Colonic mucosa (tissue), 4 donors: Measurements from ENCODE around the gene FBXL16. TPM values are rescaled to one million over a fixed set of nuclear protein-coding genes. Genes with fewer than 3 reads are reported as not detected.
"Not testable (repeated sequence)": the region's sequence is repeated elsewhere in the genome, so short reads cannot be mapped to it uniquely, and the experiment has no call there.

Source experiments
- DNase-seq: peaks from one replicate; pipeline ENCODE4 v3.0.0-alpha.2; 2020
- H3K27ac ChIP-seq: fragments of 200-600 bp; one replicate; pipeline ENCODE4 v1.8.0; 2021
- H3K27me3 ChIP-seq: fragments of 200-600 bp; one replicate; pipeline ENCODE4 v1.8.0; 2021
- H3K36me3 ChIP-seq: fragments of 200-600 bp; one replicate; pipeline ENCODE4 v1.8.0; 2021
- H3K4me1 ChIP-seq: fragments of 200-600 bp; one replicate; pipeline ENCODE4 v1.8.0; 2021; ENCODE audit warnings: mild to moderate bottlenecking
- H3K4me3 ChIP-seq: fragments of 200-600 bp; one replicate; pipeline ENCODE4 v1.8.0; 2021
- H3K9ac ChIP-seq, 2 donors: one replicate each; pipeline ENCODE4 v1.7.0; 2013; ENCODE audit warnings: control low read depth in 2 of 2, low read depth in 2 of 2, low read length in 2 of 2
- H3K9me3 ChIP-seq: fragments of 200-600 bp; one replicate; pipeline ENCODE4 v1.8.0; 2021
- CTCF ChIP-seq: fragments of 200-600 bp; IDR thresholded peaks from one replicate; pipeline ENCODE4 v1.8.0; 2022; ENCODE audit warnings: antibody characterized with exemption, mild to moderate bottlenecking
- intact Hi-C: fragments of 100-400 bp; cut with DNase I; formaldehyde crosslinking; loops from one replicate; pipeline ENCODE4 v1.14.1; 2022
- total RNA-seq, 2 donors: library from RNA; stranded (reverse); fragmentation: NEBNext Ultra II Directional in 1 of 2; extraction: Animal tissue kit (Norgen Biotek cat#: 25700) in 1 of 2; gene quantifications; one replicate each; pipeline ENCODE4 v1.2.1, GENCODE V29; 2021
- donor health status: healthy.
- donor health status: DM: no; HTN: no; CAD: no.
- donor health status: DM: no; HTN: no; CAD: no.

FBXL16 gene
- total RNA-seq, 2 donors from 2014 or later = 2.0 to 2.2 TPM

GRCh38 chr16:694187-694862 lies 11.3 kb downstream of the FBXL16 start:
- H3K27ac ChIP-seq = no peak overlapping the region
- intact Hi-C loops = no loop called here
- no peak for TF ChIP-seq CTCF
- H3K4me3 ChIP-seq = peak overlapping the region; percentile 27
- H3K9me3 ChIP-seq = no peaks in the 10 kb centered on the region
- H3K27me3 ChIP-seq = peaks cover 23% of the 10 kb centered on the region
- DNase-seq = no peak
- no peaks in the 10 kb centered on the region for H3K36me3 ChIP-seq
- H3K4me1 ChIP-seq = peaks cover 10% of the 10 kb centered on the region
- H3K9ac ChIP-seq = no peak overlapping the region

GRCh38 chr16:693766-694165 lies 11.8 kb downstream of the FBXL16 start:
- Histone ChIP-seq H3K9ac (no peak overlapping the region), H3K27ac (no peak overlapping the region), H3K27me3 (peaks cover 23% of the 10 kb centered on the region), H3K36me3 (no peaks in the 10 kb centered on the region), H3K4me3 (no peak overlapping the region), H3K4me1 (peaks cover 16% of the 10 kb centered on the region), H3K9me3 (no peaks in the 10 kb centered on the region)
- no peak for TF ChIP-seq CTCF
- intact Hi-C loops = no loop called here
- no peak for DNase-seq

GRCh38 chr16:693364-693763 lies 12.2 kb downstream of the FBXL16 start:
- Histone ChIP-seq H3K9me3 (no peaks in the 10 kb centered on the region), H3K27ac (no peak overlapping the region), H3K27me3 (peaks cover 23% of the 10 kb centered on the region), H3K4me1 (peaks cover 18% of the 10 kb centered on the region), H3K9ac (no peak overlapping the region), H3K36me3 (no peaks in the 10 kb centered on the region), H3K4me3 (no peak overlapping the region)
- TF ChIP-seq CTCF = no peak
- intact Hi-C loops = no loop called here
- DNase-seq = no peak

- H3K4me1 ChIP-seq = peaks cover 18% of the 10 kb centered on the region
- DNase-seq = no peak
- H3K27me3 ChIP-seq = peaks cover 23% of the 10 kb centered on the region
Observed at GRCh38 chr16:692356-693108, 13.1 kb downstream of the FBXL16 start.

GRCh38 chr16:691242-691641 lies 14.4 kb downstream of the FBXL16 start:
- Histone ChIP-seq H3K4me1 (peaks cover 18% of the 10 kb centered on the region), H3K27me3 (peaks cover 23% of the 10 kb centered on the region)
- H3K27ac ChIP-seq, H3K4me3 ChIP-seq, intact Hi-C loops, H3K36me3 ChIP-seq, H3K9ac ChIP-seq, H3K9me3 ChIP-seq, DNase-seq: not testable (repeated sequence)

More at GRCh38 chr16:692356-693108, 13.1 kb downstream of the FBXL16 start:
- Histone ChIP-seq H3K36me3 (no peaks in the 10 kb centered on the region), H3K9ac (no peak overlapping the region), H3K4me3 (no peak overlapping the region), H3K9me3 (no peaks in the 10 kb centered on the region), H3K27ac (no peak overlapping the region)
- intact Hi-C loops = no loop called here
- TF ChIP-seq CTCF = no peak
